GM19328 (cell line): ENCODE data around the gene HOXB3.
"Not testable (repeated sequence)": the region's sequence is repeated elsewhere in the genome, so short reads cannot be mapped to it uniquely, and the experiment has no call there.

Experiments used
- ATAC-seq: cut with Tn5 transposase; IDR thresholded peaks from one replicate; pipeline ENCODE4 v1.9.1; 2021; ENCODE audit warnings: mild to moderate bottlenecking, moderate library complexity; ENCODE audit not compliant: unreplicated experiment

HOXB3 gene

GRCh38 chr17:48510381-48510760 is 79.7 kb downstream of the HOXB3 start:
- no peak for ATAC-seq

GRCh38 chr17:48509708-48510107 is 80.3 kb downstream of the HOXB3 start:
- not testable (repeated sequence) for ATAC-seq

- no peak for ATAC-seq
Observed at GRCh38 chr17:48506246-48506645, 83.8 kb downstream of the HOXB3 start.

GRCh38 chr17:48505788-48506187 is 84.3 kb downstream of the HOXB3 start:
- ATAC-seq: no peak

GRCh38 chr17:48504953-48505352 is 85.1 kb downstream of the HOXB3 start:
- no peak for ATAC-seq

- no peak for ATAC-seq
Observed at GRCh38 chr17:48503747-48504146, 86.3 kb downstream of the HOXB3 start.

- ATAC-seq: no peak
Observed at GRCh38 chr17:48502901-48503300, 87.1 kb downstream of the HOXB3 start.

GRCh38 chr17:48502312-48502711 is 87.7 kb downstream of the HOXB3 start:
- ATAC-seq: no peak

- no peak for ATAC-seq
Observed at GRCh38 chr17:48500435-48501426, 89.3 kb downstream of the HOXB3 start.

- no peak for ATAC-seq
Observed at GRCh38 chr17:48499735-48500434, 90.2 kb downstream of the HOXB3 start.

GRCh38 chr17:48499248-48499647 is 90.8 kb downstream of the HOXB3 start:
- ATAC-seq: no peak
